ENCODE measurements around the gene TMCO2. TPM values are rescaled to one million over a fixed set of nuclear protein-coding genes. Genes with fewer than 3 reads are reported as not detected.
"Not testable (repeated sequence)": the region's sequence is repeated elsewhere in the genome, so short reads cannot be mapped to it uniquely, and the experiment has no call there.

Gene TMCO2
- not detected for total RNA-seq
- long read RNA-seq: 0 reads

DNA sequence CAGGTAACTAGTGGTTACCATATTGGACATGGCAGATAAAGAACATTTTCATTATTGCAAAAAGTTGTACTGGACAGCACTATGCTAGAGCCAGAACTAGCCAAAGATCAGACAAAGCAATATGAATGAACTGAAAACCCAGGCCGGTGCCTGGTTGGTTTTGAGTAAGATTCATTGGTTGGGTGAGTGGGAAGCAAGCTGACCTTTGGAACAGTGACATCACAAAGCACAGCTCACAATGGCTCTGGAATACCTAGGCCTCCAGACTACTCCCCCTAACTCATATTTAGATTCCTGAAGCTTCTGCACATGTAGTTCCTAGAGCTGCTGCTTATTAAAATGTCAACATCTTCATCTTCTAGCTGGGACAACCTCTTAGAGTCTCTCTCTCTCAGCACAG is at the start of gene TMCO2:
TMCO2 (plus strand) TSS at position 283 of the 400 bp plus-strand sequence; CDS start at position 340, 57 bp downstream.
- intact Hi-C loops (cut with DNase I, micrococcal nuclease): loop anchor here in 1 of 2 donors (10.0 kb wide), 1 partner anchor 103 kb away; no protein-coding TSS in a partner anchor
- DNase-seq: no peak
- ATAC-seq: peak; percentile 34

- intact Hi-C loops (cut with DNase I, micrococcal nuclease): no loop called here
- DNase-seq (no peak), ATAC-seq (no peak)
These were observed 48.6 kb upstream of the TMCO2 start for GRCh38 chr1:40199126-40199525.

DNA sequence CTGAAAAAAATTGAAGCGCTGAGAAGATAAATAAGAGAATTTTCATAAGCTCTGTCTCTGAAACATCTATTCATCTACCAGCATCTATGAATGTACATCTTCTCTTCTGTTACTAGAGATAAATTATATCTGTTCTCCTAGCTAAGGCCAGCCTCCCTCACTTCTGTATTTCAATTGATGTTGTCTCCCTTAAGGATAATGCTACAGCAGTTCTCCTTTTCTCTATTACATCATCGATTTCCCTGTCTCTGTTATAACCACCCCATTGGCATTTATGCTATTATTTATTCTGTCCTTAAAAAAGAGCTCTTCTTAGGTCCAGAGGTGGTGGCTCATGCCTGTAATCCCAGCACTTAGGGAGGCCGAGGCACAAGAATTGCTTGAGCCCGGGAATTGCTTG is 42.9 kb upstream of the TMCO2 start:
- ATAC-seq (no peak), DNase-seq (no peak)
- intact Hi-C loops (cut with DNase I, micrococcal nuclease): no loop called here

DNA sequence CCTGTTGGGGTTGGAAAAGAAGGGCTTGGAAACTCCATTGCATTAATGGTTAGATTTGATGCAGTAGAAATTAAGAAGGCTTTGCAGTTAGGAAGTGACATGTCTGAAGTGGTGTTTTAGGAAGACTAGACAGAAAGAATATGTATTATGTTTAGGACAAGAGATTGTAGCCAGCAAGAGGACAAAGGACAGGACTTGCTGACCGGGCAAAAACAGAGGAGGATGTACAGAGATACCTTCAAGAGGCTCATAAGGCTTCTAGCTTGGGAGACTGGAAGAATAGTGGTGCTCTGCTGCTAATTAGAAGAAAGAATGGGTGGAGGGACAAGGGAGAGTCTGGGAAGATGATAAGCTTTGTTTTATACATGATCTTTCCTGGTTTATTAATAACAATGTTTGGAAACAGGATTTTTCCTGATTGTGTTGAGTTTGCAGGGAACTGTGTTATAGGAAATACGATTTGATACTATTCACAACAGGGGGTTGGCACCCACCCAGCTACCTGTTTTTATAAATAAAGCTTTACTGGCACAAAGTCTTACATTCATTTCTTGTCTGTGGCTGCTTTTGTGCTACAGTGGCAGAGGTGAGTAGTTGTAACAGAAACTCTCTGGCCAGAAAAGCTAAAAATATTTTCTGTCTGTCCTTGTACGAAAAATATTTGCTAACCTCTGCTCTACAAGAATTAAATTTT is 37.1 kb upstream of the TMCO2 start:
- intact Hi-C loops (cut with DNase I, micrococcal nuclease): no loop called here
- DNase-seq: no peak
- no peak for ATAC-seq

DNA sequence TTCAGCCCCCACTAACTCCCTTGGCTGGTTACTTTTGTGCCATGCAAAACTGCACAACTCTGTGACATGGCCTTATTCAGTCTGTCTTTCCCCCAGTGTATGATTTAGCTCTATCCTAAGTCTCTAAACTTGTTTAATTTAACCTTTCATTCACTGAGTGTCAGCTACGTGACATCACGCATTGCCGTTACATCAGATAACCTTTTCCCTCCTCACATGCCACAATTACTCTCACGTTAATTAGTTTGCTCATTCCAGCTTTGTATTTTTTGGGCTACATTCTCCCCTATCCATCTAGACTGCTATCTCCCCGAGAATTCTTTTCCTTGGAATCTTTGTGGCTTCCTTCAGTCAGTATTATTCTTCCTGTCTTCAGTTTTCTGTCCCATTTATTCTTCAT is 29.4 kb upstream of the TMCO2 start:
- DNase-seq (no peak), ATAC-seq (no peak)
- intact Hi-C loops (cut with DNase I, micrococcal nuclease): no loop called here

GRCh38 chr1:40221471-40221905 is 26.2 kb upstream of the TMCO2 start:
- ATAC-seq; intact Hi-C loops (cut with DNase I, micrococcal nuclease); DNase-seq: not testable (repeated sequence)

GRCh38 chr1:40221977-40222772 is 25.6 kb upstream of the TMCO2 start:
- ATAC-seq (no peak), DNase-seq (no peak)
- intact Hi-C loops (cut with DNase I, micrococcal nuclease): no loop called here

GRCh38 chr1:40224040-40224439 is 23.7 kb upstream of the TMCO2 start:
- ATAC-seq: no peak

GRCh38 chr1:40226192-40226591 is 21.5 kb upstream of the TMCO2 start:
- ATAC-seq: peak; percentile 99

More at GRCh38 chr1:40224040-40224439, 23.7 kb upstream of the TMCO2 start:
- DNase-seq: no peak
- intact Hi-C loops (cut with DNase I, micrococcal nuclease): no loop called here

GRCh38 chr1:40232444-40232843 is 15.3 kb upstream of the TMCO2 start:
- intact Hi-C loops (cut with DNase I, micrococcal nuclease): no loop called here
- ATAC-seq: no peak
- no peak for DNase-seq

More at GRCh38 chr1:40226192-40226591, 21.5 kb upstream of the TMCO2 start:
- intact Hi-C loops (cut with DNase I, micrococcal nuclease): no loop called here
- no peak for DNase-seq

- ATAC-seq: no peak
- intact Hi-C loops (cut with DNase I, micrococcal nuclease): loop anchor here in 1 of 2 donors (10.0 kb wide), 1 partner anchor 95 kb away; no protein-coding TSS in a partner anchor
- no peak for DNase-seq
These were observed 8.1 kb upstream of the TMCO2 start for GRCh38 chr1:40239626-40240025.

GRCh38 chr1:40240390-40240789 is 7.3 kb upstream of the TMCO2 start:
- ATAC-seq (no peak), DNase-seq (no peak)
- intact Hi-C loops (cut with DNase I, micrococcal nuclease): loop anchor here in 1 of 2 donors (10.0 kb wide), 1 partner anchor 96 kb away; no protein-coding TSS in a partner anchor

DNA sequence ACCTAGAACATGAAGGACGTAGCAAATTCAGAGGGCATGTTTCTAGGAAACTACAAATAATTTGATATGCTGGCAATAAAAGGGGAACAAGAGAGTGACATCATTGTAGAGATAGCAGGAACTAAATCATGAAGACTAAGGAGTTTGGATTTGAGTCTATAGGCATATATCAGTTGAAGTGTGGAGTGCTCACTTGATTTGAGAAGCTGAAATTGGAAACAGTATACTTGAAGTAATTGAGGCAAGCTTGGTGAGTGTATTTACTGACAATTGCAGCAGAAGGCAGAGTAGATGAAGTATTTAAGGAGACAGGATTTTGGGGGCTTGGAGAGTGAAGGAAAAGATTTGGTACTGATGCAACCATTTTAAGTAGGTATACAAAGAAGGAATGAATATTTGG is 6.4 kb upstream of the TMCO2 start:
- DNase-seq (no peak), ATAC-seq (no peak)
- intact Hi-C loops (cut with DNase I, micrococcal nuclease): loop anchor here in 1 of 2 donors (10.0 kb wide), 1 partner anchor 97 kb away; no protein-coding TSS in a partner anchor

DNA sequence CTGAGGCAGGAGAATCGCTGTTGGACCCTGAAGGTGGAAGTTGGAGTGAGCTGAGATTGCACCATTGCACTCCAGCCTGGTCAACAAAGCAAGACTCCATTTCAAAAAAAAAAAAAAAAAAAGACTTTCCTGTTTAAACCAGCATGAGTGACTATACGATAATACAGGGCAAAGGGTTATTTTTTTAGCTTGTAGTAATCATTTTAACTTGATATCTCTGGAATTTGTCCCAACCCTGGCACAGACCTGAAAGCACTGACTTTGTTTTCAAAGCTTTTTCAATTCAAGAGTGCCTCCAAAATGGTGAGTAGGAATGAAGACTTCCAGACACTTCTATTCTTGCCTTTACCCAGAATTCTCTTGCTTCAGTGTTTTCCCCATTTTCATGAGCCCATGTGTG is 4.4 kb upstream of the TMCO2 start:
- no peak for DNase-seq
- no peak for ATAC-seq
- intact Hi-C loops (cut with DNase I, micrococcal nuclease): loop anchor here in 1 of 2 donors (10.0 kb wide), 1 partner anchor 99 kb away; no protein-coding TSS in a partner anchor

- intact Hi-C loops (cut with DNase I, micrococcal nuclease): loop anchor here in 1 of 2 donors (10.0 kb wide), 1 partner anchor 99 kb away; no protein-coding TSS in a partner anchor
- no peak for ATAC-seq
- DNase-seq: no peak
These were observed 3.5 kb upstream of the TMCO2 start for GRCh38 chr1:40244138-40244744.

DNA sequence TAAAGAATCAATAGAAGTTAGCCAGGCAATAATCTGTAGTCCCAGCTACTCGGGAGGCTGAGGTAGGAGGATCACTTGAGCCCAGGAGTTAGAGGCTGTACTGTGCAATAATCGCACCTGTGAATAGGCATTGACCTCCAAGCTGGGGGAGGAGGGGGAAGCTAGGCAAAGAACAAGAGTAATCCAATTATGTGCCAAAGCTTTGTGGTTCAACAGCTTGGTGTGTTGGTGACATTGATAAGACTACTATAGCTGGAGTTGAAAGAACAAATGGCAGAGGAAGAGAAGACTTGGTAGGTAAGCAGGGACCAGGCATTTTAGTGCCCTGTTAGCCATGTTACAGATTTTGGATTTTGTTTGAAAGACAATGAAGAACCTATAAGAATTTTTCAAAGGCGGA is 2.1 kb upstream of the TMCO2 start:
- intact Hi-C loops (cut with DNase I, micrococcal nuclease): loop anchor here in 1 of 2 donors (10.0 kb wide), 1 partner anchor 101 kb away; no protein-coding TSS in a partner anchor
- no peak for ATAC-seq
- DNase-seq: no peak

- DNase-seq (no peak), ATAC-seq (no peak)
- intact Hi-C loops (cut with DNase I, micrococcal nuclease): loop anchor here in 1 of 2 donors (10.0 kb wide), 1 partner anchor 104 kb away; no protein-coding TSS in a partner anchor
These were observed 675 bp downstream of the TMCO2 start for GRCh38 chr1:40248412-40248811.

GRCh38 chr1:40251456-40251855 is 3.7 kb downstream of the TMCO2 start:
- intact Hi-C loops (cut with DNase I, micrococcal nuclease): no loop called here
- ATAC-seq: no peak
- DNase-seq: no peak

- no peak for DNase-seq
- ATAC-seq: no peak
- intact Hi-C loops (cut with DNase I, micrococcal nuclease): no loop called here
These were observed 4.9 kb downstream of the TMCO2 start for GRCh38 chr1:40252601-40253000.
